HG02623 (cell line): ENCODE measurements around the gene XKRX.

Experiments
- ATAC-seq: cut with Tn5 transposase; IDR thresholded peaks from one replicate; pipeline ENCODE4 v1.9.1; 2021; ENCODE audit warnings: moderate library complexity; ENCODE audit not compliant: unreplicated experiment

The XKRX gene

GRCh38 chrX:100895365-100896075 is 33.2 kb downstream of the XKRX start:
- no peak for ATAC-seq

GRCh38 chrX:100883654-100884053 is 45.1 kb downstream of the XKRX start:
- no peak for ATAC-seq

GRCh38 chrX:100880368-100880767 is 48.3 kb downstream of the XKRX start:
- no peak for ATAC-seq

- no peak for ATAC-seq
These were observed 54.4 kb downstream of the XKRX start, which contains the start of gene NOX1 for GRCh38 chrX:100874325-100874724. NOX1 (minus strand) TSS chrX:100874359; CDS start chrX:100874139, 220 bp downstream.

- ATAC-seq = no peak
These were observed 56.8 kb downstream of the XKRX start for GRCh38 chrX:100871594-100872560.

GRCh38 chrX:100870527-100870926 is 58.2 kb downstream of the XKRX start:
- ATAC-seq = no peak

- ATAC-seq = no peak
These were observed 60.4 kb downstream of the XKRX start for GRCh38 chrX:100868273-100868672.

- ATAC-seq = no peak
These were observed 63.9 kb downstream of the XKRX start for GRCh38 chrX:100864657-100865391.
